A549 (cell line): ENCODE results near the gene TXNRD2.

ENCODE experiments used
- BCL3 ChIP-seq: fragments of >200 bp; sonication (Bioruptor Twin); formaldehyde crosslinking; IDR thresholded peaks from 3 replicates; pipeline ENCODE4 v1.6.1; 2016
- CTCF ChIP-seq: fragments of >200 bp; sonication (Bioruptor Twin); formaldehyde crosslinking; IDR thresholded peaks from 3 replicates; pipeline ENCODE4 v1.5.1; 2016
- HOXA7 ChIP-seq: fragments of 250-450 bp; sonication (Bioruptor Pico); IDR thresholded peaks from 2 replicates; pipeline ENCODE4 v1.5.0; 2020; ENCODE audit warnings: mild to moderate bottlenecking, moderate library complexity
- MAZ ChIP-seq: fragments of 150-350 bp; IDR thresholded peaks from 2 replicates; pipeline ENCODE4 v1.6.1; 2014; ENCODE audit warnings: antibody characterized with exemption, low read depth, low read length, borderline replicate concordance

GRCh38 chr22:19873960-19874306 lies 67.7 kb downstream of the TXNRD2 start:
- TF ChIP-seq BCL3, result no peak
- TF ChIP-seq MAZ, result no peak
- TF ChIP-seq CTCF, result no peak
- no peak for TF ChIP-seq HOXA7
